ENCODE results near the gene VTI1A.

DNA sequence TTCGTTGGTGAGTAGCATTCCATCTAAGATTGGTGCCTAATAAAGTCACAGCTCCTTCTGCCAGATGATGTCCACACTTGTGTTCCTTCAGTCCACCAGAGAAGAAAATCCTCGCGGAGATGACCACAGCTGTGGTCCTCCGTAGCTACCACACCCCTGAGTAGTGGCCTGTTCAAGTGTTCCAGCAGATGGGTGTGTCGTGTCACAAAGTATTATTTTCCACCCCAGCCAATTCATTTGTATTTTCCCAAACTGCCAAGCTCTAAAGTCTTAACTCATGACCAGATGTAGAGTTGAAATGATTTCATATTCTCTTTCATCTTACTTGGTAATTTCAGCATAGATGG, 251.8 kb downstream of the VTI1A start:
- TF ChIP-seq CTCF (IDR thresholded peaks at IDR 0.05): no peak
- TF ChIP-seq POLR2AphosphoS5 (IDR thresholded peaks at IDR 0.05): no peak
- TF ChIP-seq POLR2A (IDR thresholded peaks at IDR 0.05): no peak

All from sigmoid colon (tissue), 4 donors.